Lung (tissue), 13 donors: ENCODE data around the gene BCR. TPM values are rescaled to one million over a fixed set of nuclear protein-coding genes. Genes with fewer than 3 reads are reported as not detected.
"Not testable (repeated sequence)": the region's sequence is repeated elsewhere in the genome, so short reads cannot be mapped to it uniquely, and the experiment has no call there.

Experiments used
- ATAC-seq: fragments of 200-7000 bp; cut with Tn5 transposase; one replicate; pipeline ENCODE4 v1.9.1; 2020; ENCODE audit warnings: moderate number of reproducible peaks; ENCODE audit not compliant: insufficient read depth, low FRiP score
- DNase-seq, 3 donors: peaks; one replicate each; pipeline ENCODE4 v3.0.0-alpha.2; 2013 to 2017
- H3K27ac ChIP-seq, 2 donors: one replicate each; pipeline ENCODE4 v1.5.1; 2013; ENCODE audit warnings: mild to moderate bottlenecking in 2 of 2, moderate library complexity in 2 of 2, control low read depth in 1 of 2, inconsistent platforms in 1 of 2, low read depth in 1 of 2, low read length in 1 of 2
- H3K27me3 ChIP-seq, 3 donors: one replicate each; pipeline ENCODE4 v1.5.1; 2013; ENCODE audit warnings: low read length in 2 of 3; ENCODE audit not compliant: control insufficient read depth in 3 of 3, insufficient read depth in 3 of 3
- H3K36me3 ChIP-seq, 4 donors: one replicate each; pipeline ENCODE4 v1.5.1; 2013; ENCODE audit warnings: low read length in 4 of 4, mild to moderate bottlenecking in 1 of 4, moderate library complexity in 1 of 4; ENCODE audit not compliant: control insufficient read depth in 4 of 4, insufficient read depth in 4 of 4
- H3K4me1 ChIP-seq, 5 donors: one replicate each; pipeline ENCODE4 v1.5.1; 2013; ENCODE audit warnings: low read length in 5 of 5, mild to moderate bottlenecking in 2 of 5, moderate library complexity in 1 of 5; ENCODE audit not compliant: control insufficient read depth in 5 of 5, insufficient read depth in 5 of 5
- H3K4me3 ChIP-seq: one replicate; pipeline ENCODE4 v1.5.1; 2013; ENCODE audit warnings: mild to moderate bottlenecking, control low read depth, moderate library complexity
- H3K9ac ChIP-seq, 2 donors: one replicate each; pipeline ENCODE4 v1.5.1; 2013; ENCODE audit warnings: low read length in 2 of 2, control low read depth in 1 of 2; ENCODE audit not compliant: insufficient read depth in 1 of 2
- H3K9me3 ChIP-seq, 4 donors: one replicate each; pipeline ENCODE4 v1.5.1; 2013; ENCODE audit warnings: low read length in 3 of 4, mild to moderate bottlenecking in 1 of 4, moderate library complexity in 1 of 4; ENCODE audit not compliant: control insufficient read depth in 4 of 4, insufficient read depth in 3 of 4
- CTCF ChIP-seq: IDR thresholded peaks from 2 replicates; pipeline ENCODE4 v1.5.1; 2012; ENCODE audit warnings: mild to moderate bottlenecking; ENCODE audit errors: control extremely low read depth, extremely low read depth
- WGBS, 2 donors: extraction: QIAGEN DNeasy Blood & Tissue Kit; methylation state at CpG; one replicate each; pipeline ENCODE4 v1.1.7; 2013; 5-methylcytosine and 5-hydroxymethylcytosine counted together
- polyA plus RNA-seq, 2 donors: library from polyadenylated mRNA; stranded (reverse); fragments of 200-250 nt; gene quantifications; one replicate each; pipeline ENCODE4 v1.2.1, GENCODE V29; 2013
- small RNA-seq: library from RNA; depleted of rRNA; stranded (forward); fragments of <200 nt; gene quantifications from one replicate; pipeline ENCODE3, GENCODE V24; 2014; ENCODE audit warnings: low replicate concordance
- total RNA-seq, 2 donors: library from RNA; depleted of rRNA in 1 of 2; stranded (reverse); fragments of >200 nt in 1 of 2; gene quantifications; one replicate each; pipeline ENCODE4 v1.2.1, GENCODE V29; 2014 to 2021
- donor health status: control.
- donor health status: control.
- donor health status: Bipolar disorder and iron deficiency.
- donor health status: healthy.
- donor health status: DM: yes; HTN: yes; CAD: no.

The BCR gene
- total and polyA plus RNA-seq, 4 donors, result 21.8 to 67.3 (median 31.8) TPM

- TF ChIP-seq CTCF, result no peak
- H3K27me3 ChIP-seq, result peaks cover 0 to 13% (median 4%) of the 10 kb centered on the region in 3 donors
- no peak for ATAC-seq
- no peak overlapping the region for H3K27ac ChIP-seq
- H3K9me3 ChIP-seq, result peaks cover 0 to 3% (median 0%) of the 10 kb centered on the region in 4 donors
- no peak overlapping the region for H3K4me3 ChIP-seq
- no peaks in the 10 kb centered on the region for H3K4me1 ChIP-seq
- no peaks in the 10 kb centered on the region for H3K36me3 ChIP-seq
- H3K9ac ChIP-seq, result no peak overlapping the region
- DNase-seq, result no peak
- 87 to 92% methylated on average over 6 of the region's 6 CpGs for WGBS, 2 donors
Observed at GRCh38 chr22:23365524-23365923, 185.2 kb downstream of the BCR start.

- Histone ChIP-seq H3K27ac (no peak overlapping the region), H3K4me1 (no peaks in the 10 kb centered on the region), H3K4me3 (no peak overlapping the region), H3K9me3 (peaks cover 0 to 3% (median 0%) of the 10 kb centered on the region in 4 donors), H3K27me3 (peaks cover 0 to 13% (median 4%) of the 10 kb centered on the region in 3 donors), H3K9ac (no peak overlapping the region), H3K36me3 (no peaks in the 10 kb centered on the region)
- DNase-seq (no peak), ATAC-seq (no peak)
- 83 to 85% methylated on average over 4 of the region's 4 CpGs for WGBS, 2 donors
- TF ChIP-seq CTCF, result no peak
Observed at GRCh38 chr22:23365961-23366360, 185.7 kb downstream of the BCR start.

GRCh38 chr22:23367196-23367595, 186.9 kb downstream of the BCR start:
- not testable (repeated sequence) for ATAC-seq, H3K36me3 ChIP-seq, DNase-seq, H3K9ac ChIP-seq, H3K9me3 ChIP-seq, H3K27ac ChIP-seq, H3K4me1 ChIP-seq, H3K4me3 ChIP-seq
- peaks cover 0 to 13% (median 4%) of the 10 kb centered on the region in 3 donors for H3K27me3 ChIP-seq
- WGBS, 2 donors, result 39 to 55% methylated on average over 3 of the region's 3 CpGs

Small RNAs within 50 kb of the gene (small RNA-seq; reads per million reads assigned to genes)
- not detected for gene BCRP8
- gene RF00017, result not detected
- not detected for gene RF00066
- gene RN7SL263P, result not detected

Other genes with a start within 250 kb of the BCR start
- 1 to 10 TPM; 3.6 to 5.0 TPM for gene GNAZ, start 110.0 kb upstream of the BCR start, total RNA-seq
- gene GNAZ, start 110.0 kb upstream of the BCR start, polyA plus RNA-seq, result under 1 TPM; 0.77 to 0.94 TPM
- gene RSPH14, start 38.5 kb upstream of the BCR start, total RNA-seq, result 1 to 10 TPM; 4.1 to 5.8 TPM
- 1 to 10 TPM; 1.5 to 1.7 TPM for gene RSPH14, start 38.5 kb upstream of the BCR start, polyA plus RNA-seq
- gene RAB36, start 35.0 kb upstream of the BCR start, total RNA-seq, result 10 to 100 TPM; 11.2 to 27.5 TPM
- 1 to 10 TPM; 4.4 to 8.0 TPM for gene RAB36, start 35.0 kb upstream of the BCR start, polyA plus RNA-seq